ENCODE data around the gene BCKDK. TPM values are rescaled to one million over a fixed set of nuclear protein-coding genes. Genes with fewer than 3 reads are reported as not detected.
A peak's percentile ranks its signal among the peaks of the same experiment; 100 is the strongest.

Gene BCKDK
- total and polyA plus RNA-seq, 2 donors (not counting 3 experiments of a cell fraction or from before 2014, with no cell fraction given) = 57.8 to 78.3 TPM

- Histone ChIP-seq H3K4me2 (ENCODE audit: insufficient read depth, low read length) (no peak overlapping the region), H3K79me2 (ENCODE audit: control insufficient read depth, insufficient read depth, low read length) (peaks cover 16% of the 10 kb centered on the region), H3K36me3 (ENCODE audit: control insufficient read depth in 2 of 2, extremely low read depth in 1 of 2, insufficient read depth in 2 of 2, low read length in 2 of 2) (peaks cover 10 to 30% of the 10 kb centered on the region in 2 experiments), H3K27me3 (ENCODE audit: control insufficient read depth in 2 of 2, insufficient read depth in 2 of 2, low read length in 2 of 2) (no peaks in the 10 kb centered on the region), H3K4me1 (ENCODE audit: control insufficient read depth, extremely low read depth, insufficient read depth, low read length) (peaks cover 7% of the 10 kb centered on the region), H3K9me1 (replicated peaks; ENCODE audit: control insufficient read depth, extremely low read depth, insufficient read depth, low read length) (no peaks in the 10 kb centered on the region), H3K9ac (replicated peaks; ENCODE audit: extremely low read depth, insufficient read depth, low read length) (no peak overlapping the region), H2AFZ (ENCODE audit: low read depth, low read length) (no peak overlapping the region), H3K27ac (ENCODE audit: insufficient read depth, low read depth, low read length) (no peak overlapping the region), H3K9me3 (replicated peaks; ENCODE audit: control insufficient read depth, insufficient read depth, low read length) (no peaks in the 10 kb centered on the region), H3K4me3 (replicated peaks in 1 of 3; ENCODE audit: insufficient read depth in 1 of 3, low read depth in 1 of 3, low read length in 3 of 3) (no peak overlapping the region), H4K20me1 (replicated peaks; ENCODE audit: control insufficient read depth, extremely low read depth, insufficient read depth, low read length) (no peaks in the 10 kb centered on the region)
- ChIA-PET CTCF (interaction anchor here (1.0 kb wide), 1 partner anchor 28 kb away, joined by 3 read pairs; no protein-coding TSS in a partner anchor), POLR2A (no interaction called here)
- FAIRE-seq (peak; percentile 12), DNase-seq (ENCODE audit: low read depth, low spot score) (no peak)
- no TSS peak for BruUV-seq (replicated peaks)
- dilution Hi-C loops (cut with MboI; ENCODE audit: extremely low pct_ligation_motif_present, low sequenced_read_pairs) = no loop called here
- TF ChIP-seq GATA2 (IDR thresholded peaks at IDR 0.05; ENCODE audit: insufficient read depth, insufficient read length, low read depth, low read length) = no peak
- TF ChIP-seq, protein P1, sequence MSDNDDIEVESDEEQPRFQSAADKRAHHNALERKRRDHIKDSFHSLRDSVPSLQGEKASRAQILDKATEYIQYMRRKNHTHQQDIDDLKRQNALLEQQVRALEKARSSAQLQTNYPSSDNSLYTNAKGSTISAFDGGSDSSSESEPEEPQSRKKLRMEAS (IDR thresholded peaks at IDR 0.05; ENCODE audit: insufficient read depth, insufficient read length) = no peak
- intact Hi-C loops (cut with micrococcal nuclease) = no loop called here
These were observed 6.3 kb downstream of the BCKDK start for GRCh38 chr16:31114468-31114867.

DNA sequence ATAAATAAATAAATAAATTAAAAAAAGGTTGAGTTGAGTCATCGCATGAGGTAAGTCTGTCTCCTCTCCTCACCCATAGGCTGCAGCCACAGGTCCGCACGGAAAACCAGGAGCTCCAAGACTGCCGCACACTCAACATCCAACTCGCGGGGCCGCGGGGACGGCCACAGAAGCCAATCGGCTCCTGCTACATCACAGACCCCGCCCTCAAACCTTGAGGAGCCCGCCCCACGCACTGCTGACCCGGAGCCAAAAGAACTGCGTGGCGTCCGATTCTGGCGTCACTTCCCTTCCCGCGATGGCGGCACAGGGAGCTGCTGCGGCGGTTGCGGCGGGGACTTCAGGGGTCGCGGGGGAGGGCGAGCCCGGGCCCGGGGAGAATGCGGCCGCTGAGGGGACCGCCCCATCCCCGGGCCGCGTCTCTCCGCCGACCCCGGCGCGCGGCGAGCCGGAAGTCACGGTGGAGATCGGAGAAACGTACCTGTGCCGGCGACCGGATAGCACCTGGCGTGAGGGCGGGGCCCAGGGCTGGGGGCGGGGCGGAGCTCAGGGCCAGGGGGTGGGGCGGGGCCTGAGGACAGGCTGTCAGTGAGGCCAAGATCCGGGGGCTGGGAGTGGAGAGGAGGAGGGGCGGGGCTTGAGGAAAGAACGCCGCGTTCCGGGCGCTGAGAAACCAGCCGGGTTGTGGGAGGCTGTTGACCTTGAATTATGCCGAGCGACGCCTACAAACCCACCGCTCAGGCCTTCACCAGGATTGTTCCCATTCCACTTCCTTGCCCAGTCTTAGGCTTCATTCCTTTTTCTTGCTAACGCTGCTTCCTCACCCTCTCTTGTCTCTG lies 9.4 kb downstream of the BCKDK start, which contains the start of gene KAT8:
Gene KAT8 (plus strand): TSS at position 281 of the 839 bp plus-strand sequence. CDS start 18 bp downstream, at position 299.
- Histone ChIP-seq H3K4me3 (replicated peaks in 1 of 3; ENCODE audit: insufficient read depth in 1 of 3, low read depth in 1 of 3, low read length in 3 of 3) (peak within 1 kb of the TSS; percentile 54 to 79 (median 79)), H2AFZ (ENCODE audit: low read depth, low read length) (peak within 1 kb of the TSS; percentile 47), H4K20me1 (replicated peaks; ENCODE audit: control insufficient read depth, extremely low read depth, insufficient read depth, low read length) (no peaks in the 10 kb centered on the region), H3K27me3 (ENCODE audit: control insufficient read depth in 2 of 2, insufficient read depth in 2 of 2, low read length in 2 of 2) (no peaks in the 10 kb centered on the region), H3K9me3 (replicated peaks; ENCODE audit: control insufficient read depth, insufficient read depth, low read length) (no peaks in the 10 kb centered on the region), H3K4me1 (ENCODE audit: control insufficient read depth, extremely low read depth, insufficient read depth, low read length) (peaks cover 7% of the 10 kb centered on the region), H3K4me2 (ENCODE audit: insufficient read depth, low read length) (peak within 1 kb of the TSS; percentile 80), H3K9ac (replicated peaks; ENCODE audit: extremely low read depth, insufficient read depth, low read length) (peak within 1 kb of the TSS; percentile 82), H3K36me3 (ENCODE audit: control insufficient read depth in 2 of 2, extremely low read depth in 1 of 2, insufficient read depth in 2 of 2, low read length in 2 of 2) (peaks cover 3 to 14% of the 10 kb centered on the region in 2 experiments), H3K9me1 (replicated peaks; ENCODE audit: control insufficient read depth, extremely low read depth, insufficient read depth, low read length) (no peaks in the 10 kb centered on the region), H3K79me2 (ENCODE audit: control insufficient read depth, insufficient read depth, low read length) (peaks cover 14% of the 10 kb centered on the region), H3K27ac (ENCODE audit: insufficient read depth, low read depth, low read length) (peak within 1 kb of the TSS; percentile 77)
- DNase-seq (ENCODE audit: low read depth, low spot score) (peak; percentile 98), FAIRE-seq (peak; percentile 96)
- ChIA-PET CTCF (interaction anchor here (0.9 to 1.6 kb wide), 10 partner anchors 15 to 334 kb away, joined by 3 to 27 read pairs (median 5); partner anchors contain the start of genes HSD3B7, PRSS8 and VKORC1), POLR2A (interaction anchor here (0.8 to 1.6 kb wide), 6 partner anchors 11 to 322 kb away, joined by 3 to 31 read pairs (median 6); partner anchors contain the start of gene FUS)
- TF ChIP-seq, protein P2, sequence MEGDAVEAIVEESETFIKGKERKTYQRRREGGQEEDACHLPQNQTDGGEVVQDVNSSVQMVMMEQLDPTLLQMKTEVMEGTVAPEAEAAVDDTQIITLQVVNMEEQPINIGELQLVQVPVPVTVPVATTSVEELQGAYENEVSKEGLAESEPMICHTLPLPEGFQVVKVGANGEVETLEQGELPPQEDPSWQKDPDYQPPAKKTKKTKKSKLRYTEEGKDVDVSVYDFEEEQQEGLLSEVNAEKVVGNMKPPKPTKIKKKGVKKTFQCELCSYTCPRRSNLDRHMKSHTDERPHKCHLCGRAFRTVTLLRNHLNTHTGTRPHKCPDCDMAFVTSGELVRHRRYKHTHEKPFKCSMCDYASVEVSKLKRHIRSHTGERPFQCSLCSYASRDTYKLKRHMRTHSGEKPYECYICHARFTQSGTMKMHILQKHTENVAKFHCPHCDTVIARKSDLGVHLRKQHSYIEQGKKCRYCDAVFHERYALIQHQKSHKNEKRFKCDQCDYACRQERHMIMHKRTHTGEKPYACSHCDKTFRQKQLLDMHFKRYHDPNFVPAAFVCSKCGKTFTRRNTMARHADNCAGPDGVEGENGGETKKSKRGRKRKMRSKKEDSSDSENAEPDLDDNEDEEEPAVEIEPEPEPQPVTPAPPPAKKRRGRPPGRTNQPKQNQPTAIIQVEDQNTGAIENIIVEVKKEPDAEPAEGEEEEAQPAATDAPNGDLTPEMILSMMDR (IDR thresholded peaks at IDR 0.05; ENCODE audit: extremely low read depth in 1 of 2, insufficient read depth in 1 of 2, low read depth in 1 of 2, low read length in 2 of 2) = no peak
- TF ChIP-seq POLR2AphosphoS5 (IDR thresholded peaks at IDR 0.05; ENCODE audit: insufficient read depth, low read depth, low read length) (peak; percentile 86), POLR2A (IDR thresholded peaks at IDR 0.05; ENCODE audit: low read depth, low read length) (peak; percentile 84)
- no TSS peak for BruUV-seq (replicated peaks)
- intact Hi-C loops (cut with micrococcal nuclease) (loop anchor here (1.0 to 2.0 kb wide), 6 partner anchors 23 to 323 kb away; partner anchors contain the start of genes FUS, STX4, VKORC1 and ZNF646), dilution Hi-C loops (cut with MboI; ENCODE audit: extremely low pct_ligation_motif_present, low sequenced_read_pairs) (no loop called here)

Measured in endothelial cell of umbilical vein (primary cell).